ENCODE data around the gene DOP1A.

DOP1A gene

DNA sequence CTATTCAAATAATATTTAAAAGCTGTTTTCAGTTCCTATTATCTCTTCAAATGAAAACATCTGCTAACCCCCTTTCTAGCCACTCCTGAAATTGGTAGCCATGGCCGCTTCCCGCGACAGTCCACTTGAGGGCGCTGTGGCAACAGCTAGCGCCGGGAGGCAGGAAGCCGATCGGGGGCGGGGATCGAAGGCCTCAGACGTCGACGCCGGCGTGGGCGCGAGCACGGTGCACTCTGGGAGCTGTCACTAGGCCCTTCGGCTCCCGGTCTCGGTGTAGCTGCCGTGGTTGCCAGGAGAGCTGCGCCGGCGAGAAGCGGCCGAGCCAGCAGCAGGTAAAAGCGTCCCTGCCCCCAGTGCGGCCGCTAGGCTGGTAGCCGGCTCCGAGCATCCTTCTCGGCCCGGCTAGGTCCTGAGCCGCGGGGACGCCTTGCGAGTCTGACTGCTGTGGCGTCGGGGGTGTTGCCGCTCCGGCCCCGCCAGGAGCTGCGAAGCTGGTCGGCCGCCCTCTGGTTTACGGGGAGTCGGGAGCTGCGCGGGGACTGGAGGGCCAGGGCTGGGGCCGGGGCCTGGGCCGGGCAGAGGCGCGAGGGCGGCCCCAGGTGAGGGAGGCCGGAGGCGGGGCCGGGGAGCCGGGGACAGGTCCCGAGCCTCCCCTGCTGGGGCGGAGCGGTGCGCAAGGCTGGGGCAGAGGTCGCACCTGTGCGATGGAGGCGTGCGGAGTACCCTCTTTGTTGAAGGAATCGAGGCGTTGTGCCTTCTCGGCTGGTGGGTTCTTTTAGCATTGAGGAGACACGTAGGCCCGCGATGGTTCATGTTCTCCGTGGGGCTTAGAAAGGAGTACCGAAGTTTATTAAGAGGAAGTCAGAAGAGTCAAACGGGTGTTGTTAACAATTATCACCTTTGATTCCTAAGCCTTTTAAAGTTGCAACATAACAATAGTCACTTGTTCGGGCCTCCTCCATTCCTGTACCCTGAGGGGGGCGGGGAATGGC lies at the start of gene DOP1A:
DOP1A (plus strand) TSS at position 224 of the 992 bp plus-strand sequence. CDS start 29,307 bp downstream, outside the sequence.
- FAIRE-seq (peak; percentile 94), DNase-seq (ENCODE audit: insufficient read length, low spot score) (peak; percentile 59)

DNA sequence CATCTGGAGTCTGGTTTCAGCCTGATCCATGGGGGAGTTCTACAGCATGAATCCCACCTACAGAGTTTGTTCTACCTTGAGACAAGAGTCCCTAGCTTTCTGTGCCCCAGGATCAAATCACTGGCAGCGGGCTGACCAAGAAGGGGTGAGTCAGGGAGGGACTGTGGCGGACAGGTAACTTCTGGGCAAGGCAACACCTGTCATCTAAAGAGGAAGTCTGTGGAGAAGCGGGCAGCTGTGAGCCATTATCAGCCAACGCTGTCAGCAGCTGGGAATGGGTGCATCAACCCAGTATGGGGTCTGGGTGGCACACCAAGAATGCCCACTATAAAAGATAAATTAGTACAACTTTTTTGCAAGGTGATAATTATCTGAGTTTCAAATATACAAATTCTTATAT lies 47.7 kb upstream of the DOP1A start:
- DNase-seq (ENCODE audit: insufficient read length, low spot score), result no peak
- FAIRE-seq, result no peak

- no peak for DNase-seq (ENCODE audit: insufficient read length, low spot score)
- no peak for FAIRE-seq
These were observed 35.8 kb upstream of the DOP1A start for GRCh38 chr6:83031689-83032088.

DNA sequence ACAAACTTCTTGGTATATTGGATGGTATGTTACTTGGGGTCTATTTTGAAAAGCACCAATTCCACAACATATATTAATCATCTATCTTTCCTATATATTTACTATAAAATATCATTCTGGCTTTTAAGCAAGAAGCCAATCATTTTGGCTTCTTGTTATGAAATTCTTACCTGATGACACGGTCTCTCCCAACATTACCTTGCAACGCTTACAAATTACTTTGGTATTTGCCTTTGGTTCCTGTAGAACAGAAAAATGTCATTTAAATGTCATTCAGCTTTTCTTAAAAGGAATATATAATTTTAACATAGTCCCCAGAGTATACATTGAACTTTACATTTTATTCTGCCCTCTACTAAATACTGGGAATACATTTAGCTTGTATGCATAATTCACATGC lies 29.2 kb upstream of the DOP1A start:
- DNase-seq (ENCODE audit: insufficient read length, low spot score) (no peak), FAIRE-seq (no peak)

DNA sequence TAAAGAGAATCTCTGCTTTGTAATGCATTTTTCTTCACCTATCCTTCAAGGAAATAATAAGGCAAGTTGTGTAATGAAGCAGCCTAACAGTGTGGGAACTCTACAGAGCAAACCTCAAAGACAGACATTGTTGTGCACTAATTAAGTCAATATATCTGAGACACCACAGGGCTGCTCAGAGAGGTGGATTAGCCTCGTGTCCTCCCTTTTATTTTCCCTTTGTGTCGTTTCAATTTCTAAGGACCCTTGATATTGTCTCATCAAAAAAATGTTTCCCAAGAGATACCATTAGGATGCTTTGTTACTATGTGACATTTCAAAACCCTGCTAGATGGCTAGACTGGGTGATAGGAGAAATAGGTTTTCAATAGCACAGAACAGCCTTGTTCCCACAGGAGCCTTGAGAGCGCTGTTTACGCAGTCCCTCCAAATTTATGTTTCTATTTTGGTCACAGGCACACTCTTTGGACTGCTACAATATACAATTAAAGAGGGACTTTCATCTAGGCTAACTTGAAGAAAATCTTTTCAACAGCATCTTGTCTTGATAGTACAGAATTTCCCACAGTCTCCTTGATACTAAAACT lies 24.9 kb upstream of the DOP1A start:
- DNase-seq (ENCODE audit: insufficient read length, low spot score) (no peak), FAIRE-seq (no peak)

DNA sequence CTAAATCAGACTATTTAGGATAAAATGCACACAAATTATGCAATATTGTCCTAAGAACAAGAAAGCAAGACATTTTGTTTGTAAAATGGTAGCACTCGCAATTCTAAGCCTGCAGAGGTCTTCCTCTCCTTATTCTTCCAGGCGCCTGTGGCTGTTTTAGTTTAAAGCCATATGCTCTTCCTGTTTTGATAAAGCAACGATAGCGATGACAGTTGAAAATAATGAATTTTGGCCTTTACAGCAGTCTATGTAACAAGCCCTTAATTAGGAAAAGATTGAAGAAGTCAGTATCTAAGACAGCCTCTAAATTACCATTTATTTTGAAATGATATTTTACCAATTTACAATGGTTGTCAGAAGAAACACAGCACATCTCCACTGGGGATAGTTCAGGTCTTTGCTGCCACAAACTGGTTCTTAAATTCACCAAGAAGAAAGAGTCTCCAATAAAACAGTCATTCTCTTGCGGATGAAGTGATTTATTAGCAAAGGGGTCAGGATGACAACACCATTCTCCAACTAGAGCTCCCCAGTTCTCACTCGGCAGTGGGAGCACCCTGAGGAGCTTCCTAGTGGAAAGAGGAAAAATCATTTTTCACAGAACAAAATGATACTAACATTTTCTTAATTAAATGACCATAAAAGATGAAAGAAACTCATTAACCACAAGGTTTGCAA lies 23.2 kb upstream of the DOP1A start:
- DNase-seq (ENCODE audit: insufficient read length, low spot score), result no peak
- no peak for FAIRE-seq

- no peak for DNase-seq (ENCODE audit: insufficient read length, low spot score)
- no peak for FAIRE-seq
These were observed 20.3 kb upstream of the DOP1A start for GRCh38 chr6:83047065-83047754.

DNA sequence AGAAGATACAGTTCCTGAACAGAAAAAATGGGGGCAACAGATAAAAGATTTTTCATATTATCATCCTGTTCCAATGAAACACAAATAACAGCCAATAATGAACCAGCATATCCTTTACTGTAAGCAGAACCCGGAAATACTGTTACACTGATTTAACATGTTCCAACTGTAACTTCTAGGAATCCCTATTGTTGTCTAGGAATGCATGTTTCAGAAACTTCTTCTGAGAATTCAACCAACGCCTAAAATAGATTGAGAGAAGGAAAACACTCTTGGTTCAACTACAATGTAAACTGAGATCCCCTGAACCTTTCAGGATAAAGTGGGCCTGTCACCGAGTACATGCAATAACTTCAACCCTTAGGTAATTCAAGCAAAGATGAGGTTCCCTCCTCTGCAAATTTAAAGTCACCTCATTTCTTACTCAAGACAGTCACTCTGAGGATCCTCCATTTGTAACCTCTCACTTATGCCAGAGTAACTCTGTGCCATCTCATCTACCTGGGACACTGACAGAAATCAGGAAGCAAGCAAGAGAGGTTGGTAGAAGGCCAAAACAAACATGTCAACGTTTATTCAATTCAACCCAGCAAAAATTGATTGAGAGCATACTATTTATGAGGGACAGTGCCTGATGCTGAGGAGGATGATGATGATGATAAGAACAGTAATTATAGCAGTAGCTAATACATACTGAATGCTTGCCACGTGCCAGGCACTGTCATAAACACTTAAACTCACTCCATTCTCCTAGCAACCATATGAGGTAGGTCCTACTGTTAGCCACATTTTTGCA lies 15.9 kb upstream of the DOP1A start:
- FAIRE-seq (no peak), DNase-seq (ENCODE audit: insufficient read length, low spot score) (no peak)

- no peak for DNase-seq (ENCODE audit: insufficient read length, low spot score)
- no peak for FAIRE-seq
These were observed 13.8 kb upstream of the DOP1A start for GRCh38 chr6:83053678-83054077.

GRCh38 chr6:83055366-83055964 lies 12.0 kb upstream of the DOP1A start:
- peak; percentile 17 for DNase-seq (ENCODE audit: insufficient read length, low spot score)
- FAIRE-seq, result peak; percentile 94

- DNase-seq (ENCODE audit: insufficient read length, low spot score) (no peak), FAIRE-seq (peak; percentile 73)
These were observed 9.7 kb upstream of the DOP1A start for GRCh38 chr6:83057705-83058321.

GRCh38 chr6:83061190-83061589 lies 6.3 kb upstream of the DOP1A start:
- DNase-seq (ENCODE audit: insufficient read length, low spot score), result no peak
- FAIRE-seq, result no peak

- FAIRE-seq, result no peak
- DNase-seq (ENCODE audit: insufficient read length, low spot score), result no peak
These were observed 5.2 kb upstream of the DOP1A start for GRCh38 chr6:83062225-83062624.

- FAIRE-seq (peak; percentile 52), DNase-seq (ENCODE audit: insufficient read length, low spot score) (peak; percentile 48)
These were observed 1.8 kb upstream of the DOP1A start, which contains the start of gene UBE3D for GRCh38 chr6:83065511-83066192. Gene UBE3D (minus strand): TSS chr6:83065841. CDS start chr6:83065718, 123 bp downstream.

- DNase-seq (ENCODE audit: insufficient read length, low spot score), result no peak
- peak; percentile 18 for FAIRE-seq
These were observed 1.1 kb downstream of the DOP1A start for GRCh38 chr6:83068616-83069015.

GRCh38 chr6:83069633-83070032 lies 2.2 kb downstream of the DOP1A start:
- FAIRE-seq (peak; percentile 74), DNase-seq (ENCODE audit: insufficient read length, low spot score) (no peak)

GRCh38 chr6:83071023-83071422 lies 3.6 kb downstream of the DOP1A start:
- DNase-seq (ENCODE audit: insufficient read length, low spot score), result no peak
- peak; percentile 86 for FAIRE-seq

- FAIRE-seq, result no peak
These were observed 4.2 kb downstream of the DOP1A start for GRCh38 chr6:83071707-83072106.

More at GRCh38 chr6:83071707-83072106, 4.2 kb downstream of the DOP1A start:
- DNase-seq (ENCODE audit: insufficient read length, low spot score), result no peak

Measured in GM19239 (cell line).